Neural cell (in vitro differentiated cells): ENCODE measurements around the gene INHBC. TPM values are rescaled to one million over a fixed set of nuclear protein-coding genes. Genes with fewer than 3 reads are reported as not detected.

ENCODE experiments used
- H2AFZ ChIP-seq: fragments of 200-600, 300-800 bp; sonication (generic), shearing (Covaris generic); 2 replicates; pipeline ENCODE4 v1.6.0; 2014; ENCODE audit warnings: low read depth, mild to moderate bottlenecking, antibody characterized with exemption, low read length, moderate library complexity
- H3F3A ChIP-seq: fragments of 200-600 bp; shearing (Covaris generic); 2 replicates; pipeline ENCODE4 v1.6.1; 2016; ENCODE audit warnings: mild to moderate bottlenecking, moderate library complexity, mixed read lengths, antibody characterized with exemption, low read length; ENCODE audit not compliant: insufficient read depth, poor library complexity, severe bottlenecking
- H3K27ac ChIP-seq: fragments of 200-600, 300-800 bp; sonication (generic), shearing (Covaris generic); 2 replicates; pipeline ENCODE4 v1.5.1; 2014; ENCODE audit warnings: mild to moderate bottlenecking, low read length, moderate library complexity
- H3K27me3 ChIP-seq: fragments of 300-800, 200-600 bp; sonication (generic), shearing (Covaris generic); 2 replicates; pipeline ENCODE4 v1.6.0; 2014; ENCODE audit warnings: mild to moderate bottlenecking, low read depth, low read length, moderate library complexity; ENCODE audit not compliant: insufficient read depth
- H3K36me3 ChIP-seq: fragments of 300-800, 200-600 bp; sonication (generic), shearing (Covaris generic); 2 replicates; pipeline ENCODE4 v1.5.1; 2014; ENCODE audit warnings: mild to moderate bottlenecking, antibody characterized with exemption, low read length, moderate library complexity; ENCODE audit not compliant: insufficient read depth
- H3K4me2 ChIP-seq: fragments of 300-800, 200-600 bp; sonication (generic), shearing (Covaris generic); 2 replicates; pipeline ENCODE4 v1.6.0; 2014; ENCODE audit warnings: mild to moderate bottlenecking, low read length
- H3K4me3 ChIP-seq: fragments of 300-800, 200-600 bp; sonication (generic), shearing (Covaris generic); 2 replicates; pipeline ENCODE4 v1.5.1; 2014; ENCODE audit warnings: mild to moderate bottlenecking, low read length, moderate library complexity
- H3K79me2 ChIP-seq: fragments of 200-600 bp; shearing (Covaris generic); replicated peaks from 2 replicates; pipeline ENCODE4 v1.6.0; 2014; ENCODE audit warnings: mild to moderate bottlenecking, low read length, moderate library complexity; ENCODE audit not compliant: insufficient read depth
- H3K9ac ChIP-seq: fragments of 300-800, 200-600 bp; sonication (generic), shearing (Covaris generic); 2 replicates; pipeline ENCODE4 v1.6.1; 2016; ENCODE audit warnings: mild to moderate bottlenecking, low read length, mixed read lengths
- H3K9me2 ChIP-seq: fragments of 200-600 bp; shearing (Covaris generic); 2 replicates; pipeline ENCODE4 v1.6.1; 2016; ENCODE audit warnings: mild to moderate bottlenecking, low read length, mixed read lengths; ENCODE audit not compliant: insufficient read depth
- H3K9me3 ChIP-seq: fragments of 200-600, 300-800 bp; sonication (generic), shearing (Covaris generic); 2 replicates; pipeline ENCODE4 v1.6.1; 2016; ENCODE audit warnings: mild to moderate bottlenecking, mixed run types, low read length, moderate library complexity, mixed read lengths
- H4K20me1 ChIP-seq: fragments of 200-600 bp; shearing (Covaris generic); 2 replicates; pipeline ENCODE4 v1.6.1; 2016; ENCODE audit warnings: mild to moderate bottlenecking, mixed run types; ENCODE audit not compliant: insufficient read depth
- CTCF ChIP-seq: fragments of 450-650 bp; IDR thresholded peaks from 2 replicates; pipeline ENCODE4 v1.5.1; 2014; ENCODE audit warnings: antibody characterized with exemption, mild to moderate bottlenecking, moderate library complexity; ENCODE audit not compliant: poor library complexity, severe bottlenecking
- EZH2 ChIP-seq: fragments of 200-600, 300-800 bp; shearing (Covaris generic), sonication (generic); IDR thresholded peaks from 2 replicates; pipeline ENCODE4 v1.6.1; 2014; ENCODE audit warnings: antibody characterized with exemption, low read length, borderline replicate concordance, mild to moderate bottlenecking; ENCODE audit not compliant: insufficient read depth, poor library complexity, severe bottlenecking
- MXI1 ChIP-seq: fragments of 450-650 bp; conservative IDR thresholded peaks from 2 replicates; pipeline ENCODE4 v1.6.1; 2014; ENCODE audit warnings: antibody characterized with exemption, mild to moderate bottlenecking; ENCODE audit not compliant: poor library complexity, severe bottlenecking
- POLR2AphosphoS5 ChIP-seq: IDR thresholded peaks from 2 replicates; pipeline ENCODE4 v1.6.1; 2012
- RAD21 ChIP-seq: fragments of 450-650 bp; conservative IDR thresholded peaks from 2 replicates; pipeline ENCODE4 v1.6.1; 2014; ENCODE audit warnings: antibody characterized with exemption, mild to moderate bottlenecking, moderate library complexity
- REST ChIP-seq: IDR thresholded peaks from 2 replicates; pipeline ENCODE4 v1.6.1; 2012; ENCODE audit warnings: borderline replicate concordance
- SMC3 ChIP-seq: fragments of 450-650 bp; conservative IDR thresholded peaks from 2 replicates; pipeline ENCODE4 v1.6.1; 2014; ENCODE audit warnings: antibody characterized with exemption, mild to moderate bottlenecking, moderate library complexity; ENCODE audit not compliant: poor library complexity
- TAF1 ChIP-seq: IDR thresholded peaks from 2 replicates; pipeline ENCODE4 v1.6.1; 2012; ENCODE audit warnings: low read depth
- polyA plus RNA-seq: library from polyadenylated mRNA; depleted of rRNA; stranded (reverse); fragments of >200 nt; gene quantifications from 2 replicates; pipeline ENCODE4 v1.2.3, GENCODE V29; 2014

INHBC gene
- polyA plus RNA-seq, 1 donor from 2014 or later = not detected

- TF ChIP-seq MXI1 = no peak
These were observed 22.3 kb downstream of the INHBC start (continued) for GRCh38 chr12:57456737-57457490.

GRCh38 chr12:57458665-57459054, 24.1 kb downstream of the INHBC start:
- Histone ChIP-seq H3K9ac (peak overlapping the region; percentile 25), H3K79me2 (no peaks in the 10 kb centered on the region), H3K9me2 (no peaks in the 10 kb centered on the region), H3K27ac (no peak overlapping the region), H3K36me3 (no peaks in the 10 kb centered on the region), H4K20me1 (no peaks in the 10 kb centered on the region), H3F3A (no peaks in the 10 kb centered on the region), H3K4me3 (peak overlapping the region; percentile 67), H2AFZ (no peak overlapping the region), H3K9me3 (no peaks in the 10 kb centered on the region), H3K4me2 (no peak overlapping the region), H3K27me3 (peaks cover 39% of the 10 kb centered on the region)
- no peak for TF ChIP-seq POLR2AphosphoS5
- no peak for TF ChIP-seq RAD21
- TF ChIP-seq TAF1 = no peak
- no peak for TF ChIP-seq REST
- no peak for TF ChIP-seq SMC3
- TF ChIP-seq CTCF = no peak

GRCh38 chr12:57459055-57459749, 24.6 kb downstream of the INHBC start:
- peak; percentile 87 for TF ChIP-seq RAD21
- peak; percentile 85 for TF ChIP-seq SMC3
- no peak for TF ChIP-seq EZH2
- TF ChIP-seq TAF1 = no peak
- TF ChIP-seq CTCF = peak; percentile 97
- TF ChIP-seq MXI1 = peak; percentile 11
- no peak overlapping the region for H2AFZ ChIP-seq
- H4K20me1 ChIP-seq = no peaks in the 10 kb centered on the region
- no peaks in the 10 kb centered on the region for H3K79me2 ChIP-seq
- no peak overlapping the region for H3K27ac ChIP-seq
- no peaks in the 10 kb centered on the region for H3K36me3 ChIP-seq
- no peaks in the 10 kb centered on the region for H3F3A ChIP-seq
- peak overlapping the region; percentile 25 for H3K9ac ChIP-seq
- peaks cover 39% of the 10 kb centered on the region for H3K27me3 ChIP-seq
- peak overlapping the region; percentile 90 for H3K4me2 ChIP-seq
- H3K9me3 ChIP-seq = no peaks in the 10 kb centered on the region
- H3K9me2 ChIP-seq = no peaks in the 10 kb centered on the region
- H3K4me3 ChIP-seq = peak overlapping the region; percentile 67
